Neuronal stem cell (in vitro differentiated cells): ENCODE results near the gene TUBGCP2.
"Not testable (repeated sequence)": the region's sequence is repeated elsewhere in the genome, so short reads cannot be mapped to it uniquely, and the experiment has no call there.

ENCODE experiments used
- DNase-seq: peaks from one replicate; pipeline ENCODE4 v3.0.0-alpha.2; 2013; ENCODE audit warnings: low spot score
- H2AFZ ChIP-seq: one replicate; pipeline ENCODE4 v1.6.1; 2013; ENCODE audit warnings: mild to moderate bottlenecking, low read length, inconsistent platforms
- H2AK5ac ChIP-seq: 2 replicates; pipeline ENCODE4 v1.6.1; 2013; ENCODE audit warnings: low read depth, mild to moderate bottlenecking, inconsistent platforms, low read length, moderate library complexity, mixed read lengths
- H2BK120ac ChIP-seq: 2 replicates; pipeline ENCODE4 v1.6.1; 2013; ENCODE audit warnings: low read depth, mild to moderate bottlenecking, inconsistent platforms, low read length, moderate library complexity, mixed read lengths
- H2BK12ac ChIP-seq: one replicate; pipeline ENCODE4 v1.6.1; 2013; ENCODE audit warnings: low read length, inconsistent platforms
- H2BK15ac ChIP-seq: 2 replicates; pipeline ENCODE4 v1.6.1; 2013; ENCODE audit warnings: mild to moderate bottlenecking, low read length, inconsistent platforms, mixed read lengths
- H2BK5ac ChIP-seq: one replicate; pipeline ENCODE4 v1.6.1; 2013; ENCODE audit warnings: inconsistent platforms, mild to moderate bottlenecking, low read length, moderate library complexity
- H3K14ac ChIP-seq: one replicate; pipeline ENCODE4 v1.6.1; 2013; ENCODE audit warnings: low read length, inconsistent platforms
- H3K18ac ChIP-seq: 2 replicates; pipeline ENCODE4 v1.6.1; 2013; ENCODE audit warnings: low read length, inconsistent platforms
- H3K23ac ChIP-seq: 2 replicates; pipeline ENCODE4 v1.6.1; 2013; ENCODE audit warnings: low read depth, mild to moderate bottlenecking, mixed read lengths, low read length, inconsistent platforms; ENCODE audit not compliant: poor library complexity
- H3K27ac ChIP-seq: replicated peaks from 3 replicates; pipeline ENCODE4 v1.5.1; 2013; ENCODE audit warnings: low read length, inconsistent platforms
- H3K27me3 ChIP-seq, 3 experiments: 2 replicates each; pipeline ENCODE4 v1.6.1; 2013; ENCODE audit warnings: low read length in 3 of 3, mild to moderate bottlenecking in 2 of 3, inconsistent platforms in 1 of 3, low read depth in 1 of 3, mixed read lengths in 1 of 3, moderate library complexity in 1 of 3; ENCODE audit not compliant: control insufficient read depth in 3 of 3, insufficient read depth in 3 of 3
- H3K36me3 ChIP-seq, 2 donors: replicated peaks in 1 of 2; 2 replicates each; pipeline ENCODE4 v1.6.1; 2013; ENCODE audit warnings: low read length in 2 of 2; ENCODE audit not compliant: control insufficient read depth in 2 of 2, insufficient read depth in 2 of 2
- H3K4ac ChIP-seq: 2 replicates; pipeline ENCODE4 v1.6.1; 2013; ENCODE audit warnings: inconsistent platforms, mild to moderate bottlenecking, low read length, moderate library complexity
- H3K4me1 ChIP-seq, 2 donors: 1 replicate in 1 of 2; 2 replicates in 1 of 2; pipeline ENCODE4 v1.6.1; 2013; ENCODE audit warnings: low read length in 2 of 2, low read depth in 1 of 2; ENCODE audit not compliant: control insufficient read depth in 2 of 2, insufficient read depth in 1 of 2
- H3K4me2 ChIP-seq: one replicate; pipeline ENCODE4 v1.6.1; 2013; ENCODE audit warnings: mild to moderate bottlenecking, low read length, inconsistent platforms; ENCODE audit not compliant: insufficient read depth, poor library complexity, severe bottlenecking
- H3K4me3 ChIP-seq, 2 donors: 2 replicates each; pipeline ENCODE4 v1.5.1; 2013; ENCODE audit warnings: low read length in 2 of 2, mild to moderate bottlenecking in 2 of 2, inconsistent platforms in 1 of 2, moderate library complexity in 1 of 2
- H3K79me1 ChIP-seq: one replicate; pipeline ENCODE4 v1.6.1; 2013; ENCODE audit warnings: low read depth, mild to moderate bottlenecking, inconsistent platforms, low read length, moderate library complexity
- H3K9ac ChIP-seq: one replicate; pipeline ENCODE4 v1.6.1; 2013; ENCODE audit warnings: mild to moderate bottlenecking, low read depth, low read length, inconsistent platforms; ENCODE audit not compliant: poor library complexity
- H3K9me3 ChIP-seq, 2 donors: replicated peaks in 1 of 2; 2 replicates each; pipeline versions ENCODE3 to v1.6.1; 2013; ENCODE audit warnings: low read length in 2 of 2, mild to moderate bottlenecking in 2 of 2, inconsistent platforms in 1 of 2, low read depth in 1 of 2, mixed read lengths in 1 of 2, moderate library complexity in 1 of 2; ENCODE audit not compliant: control insufficient read depth in 2 of 2, insufficient read depth in 1 of 2
- H4K8ac ChIP-seq: one replicate; pipeline ENCODE4 v1.6.1; 2013; ENCODE audit warnings: low read depth, mild to moderate bottlenecking, inconsistent platforms, low read length, moderate library complexity
- H4K91ac ChIP-seq: one replicate; pipeline ENCODE4 v1.6.1; 2013; ENCODE audit warnings: low read length, low read depth, mild to moderate bottlenecking, inconsistent platforms; ENCODE audit not compliant: poor library complexity
- WGBS, 2 donors: extraction: QIAGEN DNeasy Blood & Tissue Kit; methylation state at CpG; one replicate each; pipeline ENCODE4 v1.1.7; 2013; ENCODE audit warnings: missing lambda C conversion rate in 2 of 2, mixed read lengths in 1 of 2; ENCODE audit not compliant: insufficient read length in 2 of 2, insufficient replicate concordance in 1 of 2; ENCODE audit errors: extremely low coverage in 2 of 2; 5-methylcytosine and 5-hydroxymethylcytosine counted together

TUBGCP2 gene

GRCh38 chr10:133267293-133267692 lies 41.4 kb downstream of the TUBGCP2 start:
- Histone ChIP-seq H3K27me3 (peaks cover 0 to 5% (median 0%) of the 10 kb centered on the region in 3 experiments), H3K36me3 (no peaks in the 10 kb centered on the region), H4K8ac (peak overlapping the region; percentile 65), H2BK15ac (peak overlapping the region; percentile 94), H2AFZ (no peak overlapping the region), H3K4ac (no peak overlapping the region), H3K23ac (no peak overlapping the region), H3K9ac (no peak overlapping the region), H2BK120ac (no peak overlapping the region), H3K4me1 (peaks cover 6 to 13% of the 10 kb centered on the region in 2 donors), H3K79me1 (peaks cover 2% of the 10 kb centered on the region), H3K27ac (no peak overlapping the region), H2BK12ac (no peak overlapping the region), H3K4me3 (no peak overlapping the region), H2BK5ac (peak overlapping the region; percentile 82), H3K4me2 (no peak overlapping the region), H4K91ac (no peak overlapping the region), H3K18ac (no peak overlapping the region), H3K9me3 (no peaks in the 10 kb centered on the region), H3K14ac (no peak overlapping the region), H2AK5ac (no peak overlapping the region)
- WGBS, 2 donors: no CpG with 5 or more reads among the region's 14 CpGs
- no peak for DNase-seq

- H3K36me3 ChIP-seq: no peaks in the 10 kb centered on the region
These were observed 42.4 kb downstream of the TUBGCP2 start for GRCh38 chr10:133266056-133266795.

GRCh38 chr10:133265052-133265451 lies 43.6 kb downstream of the TUBGCP2 start:
- H4K8ac ChIP-seq, H3K79me1 ChIP-seq, H2BK5ac ChIP-seq, H3K27me3 ChIP-seq, H3K27ac ChIP-seq, H2BK15ac ChIP-seq, H4K91ac ChIP-seq, H2BK120ac ChIP-seq, H2AK5ac ChIP-seq, H3K4ac ChIP-seq, H3K23ac ChIP-seq, H3K4me3 ChIP-seq, H3K14ac ChIP-seq, DNase-seq, H3K18ac ChIP-seq, H2BK12ac ChIP-seq, H3K9me3 ChIP-seq, H3K9ac ChIP-seq, H3K36me3 ChIP-seq, H2AFZ ChIP-seq, H3K4me2 ChIP-seq: not testable (repeated sequence)
- peaks cover 11 to 21% of the 10 kb centered on the region in 2 donors for H3K4me1 ChIP-seq
- WGBS, 2 donors: no CpG with 5 or more reads among the region's 10 CpGs

More at GRCh38 chr10:133266056-133266795, 42.4 kb downstream of the TUBGCP2 start:
- Histone ChIP-seq H3K4me3 (no peak overlapping the region), H3K9ac (no peak overlapping the region), H2BK12ac (peak overlapping the region; percentile 58), H3K27ac (no peak overlapping the region), H3K9me3 (no peaks in the 10 kb centered on the region), H3K4ac (no peak overlapping the region), H2AFZ (no peak overlapping the region), H4K91ac (no peak overlapping the region), H2BK15ac (peak overlapping the region; percentile 94), H2BK5ac (no peak overlapping the region), H3K79me1 (no peaks in the 10 kb centered on the region), H2BK120ac (no peak overlapping the region), H3K4me2 (no peak overlapping the region), H2AK5ac (peak overlapping the region; percentile 81), H3K4me1 (peaks cover 7 to 15% of the 10 kb centered on the region in 2 donors), H3K18ac (peak overlapping the region; percentile 48), H3K23ac (no peak overlapping the region), H3K27me3 (peaks cover 0 to 5% (median under 1%) of the 10 kb centered on the region in 3 experiments), H3K14ac (peak overlapping the region; percentile 71), H4K8ac (no peak overlapping the region)
- WGBS, 2 donors: no CpG with 5 or more reads among the region's 21 CpGs
- DNase-seq: no peak

GRCh38 chr10:133264461-133264860 lies 44.2 kb downstream of the TUBGCP2 start:
- H3K14ac ChIP-seq: peak overlapping the region; percentile 17
- H3K9ac ChIP-seq: peak overlapping the region; percentile 21
- H2AK5ac ChIP-seq: peak overlapping the region; percentile 74
- no peak overlapping the region for H3K4me3 ChIP-seq
- H3K79me1 ChIP-seq: peaks cover 3% of the 10 kb centered on the region
- peak overlapping the region; percentile 49 for H2BK15ac ChIP-seq
- no peak overlapping the region for H2BK120ac ChIP-seq
- no peak overlapping the region for H4K91ac ChIP-seq
- no peaks in the 10 kb centered on the region for H3K36me3 ChIP-seq
- H2BK5ac ChIP-seq: no peak overlapping the region
- no CpG with 5 or more reads among the region's 9 CpGs for WGBS, 2 donors
- H3K4me1 ChIP-seq: peaks cover 11 to 27% of the 10 kb centered on the region in 2 donors
- H3K27ac ChIP-seq: no peak overlapping the region
- H2BK12ac ChIP-seq: no peak overlapping the region
- no peak overlapping the region for H3K4me2 ChIP-seq
- H3K23ac ChIP-seq: no peak overlapping the region
- no peak overlapping the region for H3K18ac ChIP-seq
- no peak for DNase-seq
- H3K27me3 ChIP-seq: peaks cover 0 to 5% (median 4%) of the 10 kb centered on the region in 3 experiments
- no peaks in the 10 kb centered on the region for H3K9me3 ChIP-seq
- no peak overlapping the region for H2AFZ ChIP-seq
- H4K8ac ChIP-seq: no peak overlapping the region
- H3K4ac ChIP-seq: no peak overlapping the region
